HG03342 (cell line): ENCODE measurements around the gene CA10.

Source experiments
- ATAC-seq: cut with Tn5 transposase; IDR thresholded peaks from one replicate; pipeline ENCODE4 v1.9.1; 2021; ENCODE audit warnings: mild to moderate bottlenecking, moderate library complexity; ENCODE audit not compliant: unreplicated experiment

Gene CA10

DNA sequence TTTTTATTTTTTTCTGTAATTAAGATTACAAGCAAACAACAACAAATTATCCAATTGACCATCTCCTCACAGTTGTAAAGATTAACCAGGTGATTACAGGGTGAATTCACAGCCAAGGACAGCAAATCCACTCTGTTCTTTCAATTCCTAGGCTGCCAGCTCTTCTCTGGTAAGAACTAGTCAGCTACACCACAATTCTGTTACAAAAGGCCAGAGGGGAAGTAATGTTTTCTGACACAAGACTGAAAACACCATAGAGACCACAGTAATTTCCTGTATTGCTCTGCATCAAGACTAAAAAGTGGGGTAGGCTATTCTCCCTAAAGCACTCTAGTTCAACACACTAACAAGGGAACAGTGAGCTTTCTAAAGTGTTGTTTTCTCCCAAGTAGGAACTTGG lies 10.6 kb downstream of the CA10 start:
- peak; percentile 75 for ATAC-seq

- peak; percentile 39 for ATAC-seq
Observed at GRCh38 chr17:52147431-52147830, 11.1 kb downstream of the CA10 start.

GRCh38 chr17:52145476-52145875 lies 13.0 kb downstream of the CA10 start:
- no peak for ATAC-seq

DNA sequence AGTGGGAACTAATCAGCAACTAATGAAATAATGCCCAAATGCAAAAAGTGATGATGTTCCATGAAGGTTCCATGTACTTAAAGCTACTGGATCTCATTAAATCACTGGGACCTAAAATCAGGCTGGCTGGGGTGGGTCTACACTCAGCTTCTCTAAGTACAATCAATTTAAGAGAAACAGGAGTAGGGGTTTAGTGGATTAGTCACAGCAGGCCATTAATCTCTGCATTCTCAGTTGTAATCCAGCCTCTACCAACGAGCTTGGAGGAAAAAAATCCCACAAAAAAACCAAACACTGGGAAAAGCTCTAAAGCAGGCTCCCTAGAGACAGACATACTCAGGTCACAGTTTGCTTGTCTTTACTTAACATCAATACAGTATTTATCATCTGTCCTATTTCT lies 15.0 kb downstream of the CA10 start:
- ATAC-seq, result no peak

GRCh38 chr17:52140601-52141000 lies 17.9 kb downstream of the CA10 start:
- no peak for ATAC-seq

DNA sequence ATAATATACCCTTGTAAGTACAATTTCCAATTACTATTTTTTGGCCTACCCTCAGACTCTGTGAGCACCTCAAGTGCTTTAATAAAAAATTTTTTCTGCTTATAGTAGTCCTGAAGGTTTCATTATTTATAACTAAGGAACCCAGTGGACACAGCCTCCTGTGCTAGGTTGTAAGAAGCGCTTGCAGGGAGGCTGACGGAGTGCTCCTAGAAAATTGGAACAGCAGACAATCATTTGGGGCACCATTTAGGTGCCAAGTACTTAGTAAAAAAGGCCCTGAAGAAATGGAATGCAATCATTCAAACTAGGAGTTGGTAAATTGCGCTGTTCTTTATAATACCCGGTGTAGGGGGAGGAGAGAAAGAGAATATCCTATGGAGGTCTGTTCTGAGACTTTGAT lies 19.8 kb downstream of the CA10 start:
- ATAC-seq, result no peak

- ATAC-seq, result no peak
Observed at GRCh38 chr17:52138350-52138749, 20.2 kb downstream of the CA10 start.

DNA sequence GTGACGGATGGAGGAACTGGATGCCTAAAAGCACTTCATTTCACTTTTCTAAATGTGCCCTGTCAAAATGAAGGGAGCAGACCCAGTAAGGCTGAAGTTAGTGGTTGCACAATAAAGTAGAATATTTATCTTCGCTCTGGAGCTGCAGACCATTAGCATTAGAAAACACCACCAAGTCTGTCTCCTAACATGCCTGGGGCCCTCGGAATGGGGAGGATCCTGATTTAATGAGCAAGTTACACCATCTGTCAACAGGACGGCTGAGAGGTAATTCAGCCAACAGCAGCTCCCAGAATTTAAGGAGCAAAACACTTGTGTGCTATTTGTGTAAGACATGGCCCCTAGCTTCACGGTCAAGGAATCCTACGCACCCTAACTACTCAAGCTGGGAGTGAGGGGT lies 22.3 kb downstream of the CA10 start:
- no peak for ATAC-seq

DNA sequence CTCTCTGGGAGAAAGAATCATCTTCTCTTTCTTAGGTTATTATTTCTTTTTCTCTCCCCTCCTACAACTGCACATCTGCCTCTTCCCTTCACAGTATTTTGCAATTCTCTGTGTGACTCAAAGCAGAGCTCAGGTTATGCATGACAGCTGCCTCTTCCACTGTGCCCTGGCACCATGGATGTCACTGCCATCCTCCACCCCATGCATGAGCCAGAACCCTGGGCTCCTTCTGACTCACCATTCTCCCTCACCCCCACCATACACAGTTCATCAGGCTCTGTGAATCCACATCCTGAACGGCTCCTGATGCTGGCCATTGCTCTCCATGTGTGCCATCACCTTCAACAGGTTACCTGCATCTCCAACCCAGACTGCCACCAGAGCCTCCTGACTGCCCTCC lies 23.9 kb downstream of the CA10 start:
- no peak for ATAC-seq

DNA sequence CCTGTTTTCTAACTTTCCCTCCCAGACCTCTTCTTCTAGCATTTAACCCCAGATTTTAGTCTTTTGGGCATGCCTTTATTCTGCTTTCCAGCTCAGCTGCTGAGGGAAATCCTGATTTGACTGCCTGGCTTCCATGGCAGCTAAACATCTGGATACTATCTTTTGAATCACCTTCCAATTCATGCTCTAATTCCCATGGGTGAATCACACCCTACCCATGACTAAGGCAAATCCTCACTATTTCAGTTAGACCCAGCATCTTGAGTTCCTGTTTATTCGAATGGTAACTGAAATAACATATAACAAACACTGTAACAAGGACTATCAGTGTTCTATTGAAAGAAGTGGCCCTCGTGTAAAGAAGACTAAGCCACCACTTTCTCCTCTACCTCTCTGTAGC lies 29.8 kb downstream of the CA10 start:
- ATAC-seq, result no peak

GRCh38 chr17:52124993-52125392 lies 33.5 kb downstream of the CA10 start:
- no peak for ATAC-seq

DNA sequence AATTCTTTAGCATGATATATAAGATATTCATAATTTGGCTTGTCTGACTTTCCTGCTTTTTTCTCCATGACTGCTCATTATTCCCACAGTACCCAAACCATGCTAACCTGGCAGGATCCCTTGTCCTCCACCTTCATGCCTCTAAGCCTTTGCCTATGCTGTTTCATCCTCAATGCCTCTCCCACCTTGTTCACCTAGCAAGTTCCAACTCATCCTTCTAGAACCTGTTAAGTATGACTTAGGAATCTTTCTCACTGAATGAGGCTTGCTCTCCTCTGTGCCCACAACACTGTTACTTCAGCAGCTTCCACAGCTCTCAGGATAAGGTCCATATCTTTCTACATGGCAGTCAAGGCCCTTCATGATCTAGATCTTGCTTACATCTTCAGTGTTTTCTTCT lies 34.0 kb downstream of the CA10 start:
- ATAC-seq, result no peak

DNA sequence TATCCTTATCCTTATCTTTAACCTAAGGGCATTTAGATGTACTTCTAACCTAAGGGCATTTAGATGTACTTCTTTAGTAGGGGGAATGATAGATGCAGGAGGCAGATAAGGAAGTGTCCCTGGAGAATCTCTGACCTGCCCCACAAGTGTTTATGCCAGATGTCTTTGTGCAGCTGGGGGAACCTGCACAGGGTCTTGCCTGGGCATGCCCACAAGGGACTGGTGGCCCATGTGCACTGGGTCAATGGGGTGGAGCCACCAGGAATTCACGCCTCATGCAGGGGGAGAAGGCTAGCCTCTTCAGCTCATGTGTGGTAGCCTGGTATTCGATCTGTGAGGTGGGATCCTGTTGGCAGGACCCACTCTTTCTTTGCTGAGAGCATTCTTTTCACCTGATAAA lies 38.0 kb downstream of the CA10 start:
- no peak for ATAC-seq

- no peak for ATAC-seq
Observed at GRCh38 chr17:52110923-52111581, 47.5 kb downstream of the CA10 start.

- peak; percentile 66 for ATAC-seq
Observed at GRCh38 chr17:52106638-52107261, 51.8 kb downstream of the CA10 start.

DNA sequence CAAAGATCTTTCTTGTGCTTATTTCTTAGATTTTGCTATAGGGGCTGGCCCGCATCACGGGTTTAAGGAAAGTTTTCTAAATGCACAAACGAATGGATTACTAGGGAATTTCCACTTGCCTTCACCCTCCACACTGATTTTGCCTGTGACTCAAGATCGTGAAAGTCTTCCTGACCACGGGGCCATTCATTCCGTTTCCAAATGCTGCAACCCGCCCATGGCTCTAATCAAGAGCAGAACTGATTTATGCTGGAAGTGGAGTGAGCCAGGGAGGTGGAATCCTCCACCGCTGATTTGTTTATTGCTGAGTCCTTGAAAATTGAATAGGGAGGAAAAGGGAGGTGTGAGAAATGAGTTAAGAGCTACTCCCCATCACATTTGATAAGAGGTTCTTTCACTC lies 52.4 kb downstream of the CA10 start:
- no peak for ATAC-seq

- no peak for ATAC-seq
Observed at GRCh38 chr17:52105591-52105990, 52.9 kb downstream of the CA10 start.

- no peak for ATAC-seq
Observed at GRCh38 chr17:52096056-52096455, 62.5 kb downstream of the CA10 start.

DNA sequence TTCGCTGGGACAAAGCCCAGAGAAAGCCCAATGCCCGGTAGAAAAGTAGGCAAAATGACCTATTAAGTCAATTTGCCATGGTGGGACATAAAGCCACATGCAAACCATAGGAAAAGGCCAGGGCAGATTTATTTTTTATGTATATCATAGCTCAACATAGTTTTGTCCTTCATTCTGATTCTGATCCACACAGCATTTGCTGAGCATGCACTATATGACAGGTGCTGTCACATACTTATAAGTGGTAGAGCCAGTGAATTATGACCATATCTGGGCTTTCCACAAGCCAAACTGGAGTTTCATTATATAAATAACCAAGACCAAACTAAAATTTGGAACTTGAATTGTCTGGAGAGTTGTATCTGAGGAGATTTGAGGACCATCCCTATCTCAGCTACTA lies 74.3 kb downstream of the CA10 start:
- ATAC-seq, result no peak

DNA sequence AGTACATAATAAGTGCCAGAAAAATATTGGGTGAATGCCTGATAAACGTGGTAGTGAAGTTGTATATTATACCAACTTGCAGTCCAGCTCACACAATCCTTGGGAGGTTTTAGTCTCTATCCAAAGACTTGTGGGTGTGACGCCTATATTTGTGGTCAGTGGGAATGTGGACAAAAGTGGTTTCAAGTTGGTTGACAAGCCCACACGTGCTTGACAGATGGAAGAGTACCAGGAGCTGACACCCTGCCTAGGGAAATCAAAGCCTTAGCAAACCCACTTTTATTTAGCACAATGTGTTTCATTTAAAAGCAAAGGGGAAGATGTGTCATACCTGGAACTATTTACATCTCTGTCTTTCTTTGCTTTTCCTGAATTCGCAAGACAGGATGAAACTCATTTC lies 79.0 kb downstream of the CA10 start:
- ATAC-seq, result no peak

- ATAC-seq, result no peak
Observed at GRCh38 chr17:52071712-52072111, 86.8 kb downstream of the CA10 start.

DNA sequence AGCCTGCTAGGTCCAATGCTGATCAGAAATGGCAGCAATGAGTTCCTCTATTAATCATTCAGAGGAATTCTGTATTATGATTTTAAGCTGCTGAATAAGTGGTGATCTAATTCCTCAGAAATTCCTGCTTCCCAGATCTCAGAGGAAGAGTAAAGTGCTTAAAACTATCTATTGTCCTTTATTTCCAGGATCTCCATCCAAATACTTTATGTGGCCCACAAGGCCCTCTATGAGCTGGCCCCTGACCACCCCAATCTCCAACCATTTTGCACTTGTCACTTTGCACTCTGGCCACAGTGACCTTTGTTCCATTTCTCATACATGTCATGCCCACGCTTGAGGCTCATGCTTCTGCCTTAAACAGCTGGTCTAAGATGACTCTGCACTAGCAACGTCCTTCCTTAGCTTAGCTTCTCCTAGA lies 93.7 kb downstream of the CA10 start:
- ATAC-seq, result no peak

DNA sequence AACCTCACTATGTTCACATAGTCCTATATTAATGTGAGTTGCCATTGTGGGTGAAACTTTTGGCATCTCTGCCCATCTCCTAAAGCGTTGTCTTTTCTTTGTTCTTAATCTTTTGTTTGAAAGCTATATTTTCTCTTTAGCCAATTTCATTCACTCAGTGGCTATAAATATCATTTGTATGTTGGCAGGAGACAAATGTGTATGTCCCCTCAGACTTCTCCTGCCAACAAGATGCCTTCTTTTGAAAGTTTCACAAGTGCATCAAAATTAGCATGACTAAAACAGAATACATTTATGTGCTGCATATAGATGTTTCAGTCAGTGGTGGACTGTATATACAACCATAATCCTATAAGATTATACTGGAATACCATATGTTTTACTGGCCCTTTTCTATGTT lies 109.0 kb downstream of the CA10 start:
- ATAC-seq, result no peak
